HEK293T (cell line): Measurements from ENCODE around the gene MTERF4.

Experiments used
- BHLHE40 ChIP-seq: fragments of 450-650 bp; IDR thresholded peaks from 2 replicates; pipeline ENCODE4 v1.6.1; 2016; ENCODE audit warnings: mild to moderate bottlenecking, moderate library complexity, borderline replicate concordance
- CTBP1 ChIP-seq: fragments of 450-650 bp; IDR thresholded peaks from 2 replicates; pipeline ENCODE4 v1.6.1; 2016; ENCODE audit warnings: borderline replicate concordance
- ELF4 ChIP-seq: fragments of 450-650 bp; IDR thresholded peaks from 2 replicates; pipeline ENCODE4 v1.6.1; 2017; ENCODE audit warnings: antibody characterized with exemption
- FOXA1 ChIP-seq: fragments of 450-650 bp; IDR thresholded peaks from 2 replicates; pipeline ENCODE4 v1.6.1; 2016; ENCODE audit warnings: mild to moderate bottlenecking
- FOXK2 ChIP-seq: fragments of 450-650 bp; IDR thresholded peaks from 2 replicates; pipeline ENCODE4 v1.6.1; 2016; ENCODE audit warnings: mild to moderate bottlenecking
- FOXM1 ChIP-seq: fragments of 450-650 bp; IDR thresholded peaks from 2 replicates; pipeline ENCODE4 v1.6.1; 2017; ENCODE audit warnings: mild to moderate bottlenecking, borderline replicate concordance
- HDGF ChIP-seq: fragments of 450-650 bp; IDR thresholded peaks from 2 replicates; pipeline ENCODE4 v1.6.1; 2017; ENCODE audit warnings: antibody characterized with exemption, borderline replicate concordance
- L3MBTL2 ChIP-seq: fragments of 450-650 bp; conservative IDR thresholded peaks from 2 replicates; pipeline ENCODE4 v1.6.1; 2016; ENCODE audit warnings: mild to moderate bottlenecking
- NFRKB ChIP-seq: fragments of 450-650 bp; IDR thresholded peaks from 2 replicates; pipeline ENCODE4 v1.6.1; 2016; ENCODE audit warnings: mild to moderate bottlenecking, moderate library complexity
- SP1 ChIP-seq: fragments of 450-650 bp; IDR thresholded peaks from 2 replicates; pipeline ENCODE4 v1.6.1; 2017
- SUZ12 ChIP-seq: fragments of 450-650 bp; IDR thresholded peaks from 2 replicates; pipeline ENCODE4 v1.6.1; 2016; ENCODE audit warnings: mild to moderate bottlenecking
- TARDBP ChIP-seq: fragments of 450-650 bp; IDR thresholded peaks from 2 replicates; pipeline ENCODE4 v1.6.1; 2016
- ZNF384 ChIP-seq: fragments of 450-650 bp; IDR thresholded peaks from 2 replicates; pipeline ENCODE4 v1.6.1; 2016

- TF ChIP-seq SP1: no peak
- TF ChIP-seq FOXK2: no peak
- no peak for TF ChIP-seq FOXA1
- TF ChIP-seq NFRKB: no peak
- TF ChIP-seq BHLHE40: no peak
- TF ChIP-seq ZNF384: no peak
- TF ChIP-seq L3MBTL2: no peak
- TF ChIP-seq TARDBP: no peak
- no peak for TF ChIP-seq FOXM1
- no peak for TF ChIP-seq ELF4
- TF ChIP-seq CTBP1: no peak
- no peak for TF ChIP-seq HDGF
- no peak for TF ChIP-seq SUZ12
Observed at GRCh38 chr2:241139531-241140444, 37.7 kb upstream of the MTERF4 start.
